ENCODE data around the gene CTSW.

Gene CTSW

DNA sequence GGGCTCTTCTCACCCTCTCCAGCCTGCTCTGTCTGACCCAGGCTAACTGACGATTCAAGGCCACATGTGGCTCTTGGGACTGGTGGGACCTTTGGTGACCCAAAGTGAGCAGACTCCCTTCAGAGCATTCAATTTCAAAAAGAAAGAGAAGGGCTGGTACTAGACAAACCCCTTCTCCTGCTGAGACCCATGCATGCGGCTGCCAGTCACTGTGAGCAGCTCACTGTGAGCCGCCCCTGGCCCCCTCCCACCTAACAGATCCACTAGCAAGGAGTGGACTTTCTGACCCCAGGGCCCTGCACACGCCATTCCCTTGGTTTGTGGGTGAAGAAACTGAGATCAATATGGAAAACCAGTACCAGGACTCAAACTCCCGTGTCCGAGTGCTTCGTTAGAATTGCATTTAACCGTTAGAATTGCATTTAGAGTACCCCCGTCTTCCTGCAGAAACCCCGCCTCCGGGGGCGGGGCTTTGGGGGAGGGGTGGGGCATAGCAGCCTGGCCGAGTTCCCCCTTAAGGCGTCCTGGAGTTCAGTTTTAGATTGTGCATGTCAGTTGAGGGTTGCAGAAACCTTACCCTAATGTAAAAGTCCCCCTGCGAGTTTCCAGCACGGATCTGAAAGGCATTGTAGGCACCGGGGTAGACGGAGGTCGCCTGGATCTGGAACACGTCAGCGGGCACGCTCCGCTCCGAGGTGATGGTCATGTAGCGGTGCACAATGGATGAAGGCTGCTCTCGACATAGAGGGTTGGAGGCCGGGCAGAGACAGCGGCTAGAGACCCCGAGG is 12.2 kb upstream of the CTSW start:
- DNase-seq (ENCODE audit: low read depth in 2 of 2, low spot score in 1 of 2) = no peak

- DNase-seq (ENCODE audit: low read depth in 2 of 2, low spot score in 1 of 2) = no peak
These were observed 11.5 kb upstream of the CTSW start for GRCh38 chr11:65868076-65868667.

DNA sequence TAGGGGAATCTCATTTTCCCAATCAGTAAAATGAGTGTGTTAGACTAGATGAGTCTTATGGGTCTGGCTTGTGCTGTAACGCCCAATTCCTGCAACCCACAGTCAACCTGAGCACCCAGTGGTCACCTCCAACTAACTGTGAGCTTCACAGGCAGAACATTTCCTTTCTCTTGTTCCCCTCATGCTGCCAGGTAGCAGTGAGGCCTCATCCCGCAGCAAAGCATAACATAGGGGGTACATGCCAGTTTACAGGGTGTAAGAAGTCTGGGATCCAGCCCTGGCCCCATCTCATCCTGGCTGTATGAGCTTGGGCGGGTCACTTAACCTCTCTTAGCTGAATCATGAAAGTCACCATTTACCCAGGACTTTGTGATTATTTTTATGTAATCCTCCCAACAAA is 10.7 kb upstream of the CTSW start:
- DNase-seq (ENCODE audit: low read depth in 2 of 2, low spot score in 1 of 2) = no peak

GRCh38 chr11:65869643-65870306 is 9.9 kb upstream of the CTSW start:
- DNase-seq (ENCODE audit: low read depth in 2 of 2, low spot score in 1 of 2) = no peak

GRCh38 chr11:65870307-65870658 is 9.4 kb upstream of the CTSW start:
- DNase-seq (ENCODE audit: low read depth in 2 of 2, low spot score in 1 of 2) = no peak

- DNase-seq (ENCODE audit: low read depth in 2 of 2, low spot score in 1 of 2) = no peak
These were observed 8.6 kb upstream of the CTSW start for GRCh38 chr11:65870706-65871681.

- DNase-seq (ENCODE audit: low read depth in 2 of 2, low spot score in 1 of 2) = no peak
These were observed 7.7 kb upstream of the CTSW start for GRCh38 chr11:65871811-65872548.

- DNase-seq (ENCODE audit: low read depth in 2 of 2, low spot score in 1 of 2) = no peak
These were observed 6.9 kb upstream of the CTSW start, which contains the start of gene EFEMP2 for GRCh38 chr11:65872586-65873317. EFEMP2 (minus strand) TSS chr11:65872800; CDS start chr11:65872354, 446 bp downstream.

DNA sequence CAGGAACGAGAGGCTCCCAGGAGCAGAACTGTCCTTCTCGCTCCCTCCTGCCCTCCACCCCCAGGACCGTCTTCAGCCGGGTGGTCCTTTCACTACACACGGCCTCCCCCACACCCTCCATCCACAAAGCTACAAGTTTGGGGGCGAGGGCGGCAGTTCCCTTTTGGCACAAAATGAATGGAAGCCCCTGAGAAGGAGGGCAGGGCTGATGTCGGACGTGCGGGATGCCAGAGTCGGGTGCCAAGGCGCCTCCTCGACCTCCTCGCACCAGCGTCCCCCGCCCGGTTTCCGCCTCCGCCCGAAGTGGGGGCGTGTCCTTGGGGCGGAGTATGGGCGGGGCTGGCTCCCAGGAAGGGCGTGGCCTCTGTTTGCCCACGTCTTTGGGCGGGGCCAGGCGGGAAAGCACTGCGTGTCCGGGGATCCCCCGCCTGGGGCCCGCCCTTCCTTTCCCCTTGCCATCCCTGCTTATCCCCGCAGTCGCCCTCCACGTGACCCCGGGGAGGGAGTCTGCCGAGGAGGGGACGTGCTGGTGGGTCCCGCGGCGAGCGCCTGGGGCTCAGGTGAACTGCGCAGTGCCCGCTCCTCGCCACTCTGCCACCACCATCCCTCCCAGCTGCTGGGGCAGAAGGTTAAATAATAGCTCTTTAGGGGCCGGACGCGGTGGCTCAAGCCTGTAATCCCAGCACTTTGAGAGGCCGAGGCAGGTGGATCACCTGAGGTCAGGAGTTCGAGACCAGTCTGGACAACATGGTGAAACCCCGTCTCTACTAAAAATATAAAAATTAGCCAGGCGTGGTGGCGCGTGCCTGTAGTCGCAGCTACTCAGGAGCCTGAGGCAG is 6.1 kb upstream of the CTSW start:
- peak; percentile 95 to 96 for DNase-seq (ENCODE audit: low read depth in 2 of 2, low spot score in 1 of 2)

- no peak for DNase-seq (ENCODE audit: low read depth in 2 of 2, low spot score in 1 of 2)
These were observed 390 bp downstream of the CTSW start for GRCh38 chr11:65880027-65880426.

DNA sequence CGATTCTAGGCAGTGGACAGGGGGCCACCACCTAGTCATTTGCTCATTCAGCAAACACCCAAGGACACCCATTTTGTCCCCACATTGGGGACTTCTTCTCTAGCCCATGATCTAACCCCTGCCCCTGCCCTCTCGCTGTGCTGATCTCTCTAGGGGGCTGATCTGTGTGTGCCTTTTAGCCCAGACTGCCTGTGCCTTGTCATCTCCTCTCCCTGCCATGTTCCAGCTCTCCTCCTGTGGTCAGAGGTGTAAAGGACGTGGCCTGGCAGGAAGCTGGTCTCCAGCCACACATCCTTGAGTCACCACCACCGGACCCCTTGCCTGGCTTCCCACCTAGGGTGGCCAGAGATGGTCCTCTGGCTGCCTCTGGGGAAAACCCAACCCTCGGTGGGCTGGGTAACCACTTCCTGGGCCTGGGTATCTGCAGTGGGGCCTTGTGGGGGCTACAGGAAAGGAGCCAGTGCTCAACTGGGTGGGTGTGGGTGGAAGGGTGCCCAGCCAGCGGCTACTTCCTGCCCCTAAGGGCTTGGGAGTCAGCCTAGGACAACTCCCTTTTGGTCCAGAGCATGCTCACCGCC is 1.3 kb downstream of the CTSW start:
- DNase-seq (ENCODE audit: low read depth in 2 of 2, low spot score in 1 of 2) = no peak

GRCh38 chr11:65882120-65883057 is 2.8 kb downstream of the CTSW start:
- no peak for DNase-seq (ENCODE audit: low read depth in 2 of 2, low spot score in 1 of 2)

GRCh38 chr11:65883058-65883761 is 3.6 kb downstream of the CTSW start:
- DNase-seq (ENCODE audit: low read depth in 2 of 2, low spot score in 1 of 2) = no peak

DNA sequence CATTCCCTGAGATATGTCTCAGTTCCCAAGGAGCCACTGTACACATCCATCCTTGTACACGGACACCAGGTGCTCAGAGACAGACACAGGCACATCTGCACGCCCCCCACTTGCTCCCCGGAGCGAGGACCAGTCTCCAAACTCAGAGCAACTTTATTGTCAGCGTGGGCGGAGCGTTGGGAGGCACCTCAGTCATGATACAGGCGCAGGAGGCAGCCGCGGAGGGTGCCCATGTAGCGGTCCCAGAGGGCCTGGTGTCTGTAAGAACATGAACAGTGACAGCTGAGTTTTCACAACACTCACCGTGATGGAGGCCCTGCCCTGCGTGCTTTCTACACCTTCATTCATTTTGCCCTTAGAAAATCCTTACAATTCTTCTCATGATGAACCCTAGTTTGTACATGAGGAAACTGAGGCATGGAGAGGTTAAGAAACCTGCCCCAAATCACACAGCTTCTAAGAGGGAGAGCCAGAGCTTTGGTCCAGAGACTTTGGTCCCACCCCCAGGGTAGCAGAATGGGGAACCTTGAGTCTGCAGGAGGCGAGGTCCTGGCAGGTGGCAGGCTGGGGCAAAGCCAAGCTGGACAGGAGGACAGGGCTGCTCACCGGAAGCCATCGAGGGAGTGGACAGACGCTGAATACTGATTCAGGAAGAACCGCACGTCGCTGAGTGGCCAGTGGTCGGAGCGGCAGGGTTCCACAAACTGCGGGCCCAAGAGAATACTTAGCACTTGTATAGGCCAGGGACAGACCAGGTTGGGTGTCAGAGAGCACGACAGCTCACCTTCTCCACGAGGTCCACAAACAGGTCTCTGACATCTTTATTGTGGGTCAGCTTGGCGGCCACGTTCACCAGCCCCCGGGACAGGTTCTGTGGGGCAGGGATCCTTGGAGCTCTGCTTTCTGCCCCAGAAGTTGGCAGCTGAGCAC is 4.4 kb downstream of the CTSW start:
- no peak for DNase-seq (ENCODE audit: low read depth in 2 of 2, low spot score in 1 of 2)

- DNase-seq (ENCODE audit: low read depth in 2 of 2, low spot score in 1 of 2) = peak; percentile 45 to 65
These were observed 5.1 kb downstream of the CTSW start for GRCh38 chr11:65884716-65885092.

DNA sequence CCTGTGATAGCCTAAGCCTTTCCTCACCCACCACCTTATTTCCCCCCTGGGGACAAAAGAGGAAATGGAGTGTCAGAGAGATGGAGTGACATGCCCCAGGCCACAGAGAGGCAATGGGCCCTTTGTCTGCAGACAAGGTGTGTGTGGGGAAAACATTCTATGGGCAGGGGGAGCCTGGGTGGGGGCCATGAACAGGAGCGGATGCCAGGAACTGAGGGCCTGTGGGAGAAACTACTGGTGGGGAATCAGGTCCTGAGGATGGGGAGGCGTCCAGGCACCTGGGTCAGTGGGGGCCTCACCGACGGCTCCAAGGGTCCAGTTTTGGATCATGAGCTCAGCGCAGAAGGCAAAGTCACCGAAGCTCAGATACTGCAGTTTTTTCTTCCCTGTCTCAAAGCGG is 5.6 kb downstream of the CTSW start:
- no peak for DNase-seq (ENCODE audit: low read depth in 2 of 2, low spot score in 1 of 2)

Measured in stimulated activated CD8-positive, alpha-beta memory T cell treated with anti-CD3 and anti-CD28 coated beads, Interleukin-4, amount 100 ng/mL, for 1 hour (primary cell).